Mononuclear cell (primary cell): ENCODE results near the gene SRCAP. TPM values are rescaled to one million over a fixed set of nuclear protein-coding genes. Genes with fewer than 3 reads are reported as not detected.

Experiments used
- H3K27me3 ChIP-seq: 2 replicates; pipeline ENCODE4 v1.6.0; 2011; ENCODE audit warnings: low read length, control low read depth; ENCODE audit not compliant: insufficient read depth
- H3K4me1 ChIP-seq: 2 replicates; pipeline ENCODE4 v1.5.1; 2011; ENCODE audit warnings: mild to moderate bottlenecking, low read length, control low read depth; ENCODE audit not compliant: insufficient read depth
- H3K4me3 ChIP-seq: 2 replicates; pipeline ENCODE4 v1.5.1; 2011; ENCODE audit warnings: mild to moderate bottlenecking, low read length, moderate library complexity
- H3K9me3 ChIP-seq: 2 replicates; pipeline ENCODE4 v1.5.1; 2011; ENCODE audit warnings: low read depth, mild to moderate bottlenecking, control low read depth, low read length
- total RNA-seq: library from RNA; depleted of rRNA; stranded (reverse); fragments of >200 nt; gene quantifications from one replicate; pipeline ENCODE4 v1.2.3, GENCODE V29; 2012

SRCAP gene
- total RNA-seq, 1 donor = 16.5 TPM

- Histone ChIP-seq H3K9me3 (no peaks in the 10 kb centered on the region), H3K4me1 (peaks cover 27% of the 10 kb centered on the region), H3K27me3 (no peaks in the 10 kb centered on the region), H3K4me3 (peak overlapping the region; percentile 46)
Measured at GRCh38 chr16:30775392-30776188, 76.6 kb downstream of the SRCAP start.

GRCh38 chr16:30777591-30778297 is 78.8 kb downstream of the SRCAP start:
- Histone ChIP-seq H3K4me3 (no peak overlapping the region), H3K9me3 (no peaks in the 10 kb centered on the region), H3K4me1 (peaks cover 34% of the 10 kb centered on the region), H3K27me3 (no peaks in the 10 kb centered on the region)

DNA sequence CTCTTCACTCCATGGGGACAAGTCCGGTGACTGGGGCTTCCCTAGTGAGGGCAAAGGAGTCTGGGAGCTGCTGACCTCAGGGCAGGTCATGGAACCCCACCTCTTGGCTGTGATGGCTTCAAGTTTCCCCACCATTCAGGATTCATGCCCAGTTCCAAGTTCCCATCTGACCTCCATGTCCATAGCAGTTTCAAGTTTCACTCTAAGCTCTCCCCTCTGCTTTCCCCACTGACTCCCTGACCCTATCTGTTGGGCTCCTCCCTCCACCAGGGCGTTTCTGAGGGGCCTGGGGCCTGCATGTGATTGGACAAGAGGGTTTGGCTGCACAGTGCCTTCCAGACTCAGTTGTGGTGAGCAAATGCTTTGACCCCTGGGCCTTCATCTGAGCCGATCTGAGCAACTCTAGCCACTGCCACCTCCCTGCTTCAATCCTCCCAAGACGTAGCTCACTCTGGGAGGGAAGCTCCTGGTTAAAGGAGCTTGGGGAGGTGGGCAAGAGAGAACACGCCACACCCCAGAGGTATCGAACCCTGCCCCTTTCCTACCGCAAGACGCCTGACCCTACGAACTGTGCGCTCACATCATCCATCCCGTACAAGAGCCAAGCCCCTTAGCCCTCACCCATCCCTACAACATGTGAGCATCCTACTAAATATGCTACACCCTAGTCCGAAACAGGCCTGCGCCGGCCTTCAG is 79.7 kb downstream of the SRCAP start:
- Histone ChIP-seq H3K27me3 (no peaks in the 10 kb centered on the region), H3K4me3 (no peak overlapping the region), H3K4me1 (peaks cover 34% of the 10 kb centered on the region), H3K9me3 (no peaks in the 10 kb centered on the region)

- Histone ChIP-seq H3K4me3 (no peak overlapping the region), H3K27me3 (no peaks in the 10 kb centered on the region), H3K9me3 (no peaks in the 10 kb centered on the region)
Measured at GRCh38 chr16:30779596-30779995, 80.6 kb downstream of the SRCAP start.

DNA sequence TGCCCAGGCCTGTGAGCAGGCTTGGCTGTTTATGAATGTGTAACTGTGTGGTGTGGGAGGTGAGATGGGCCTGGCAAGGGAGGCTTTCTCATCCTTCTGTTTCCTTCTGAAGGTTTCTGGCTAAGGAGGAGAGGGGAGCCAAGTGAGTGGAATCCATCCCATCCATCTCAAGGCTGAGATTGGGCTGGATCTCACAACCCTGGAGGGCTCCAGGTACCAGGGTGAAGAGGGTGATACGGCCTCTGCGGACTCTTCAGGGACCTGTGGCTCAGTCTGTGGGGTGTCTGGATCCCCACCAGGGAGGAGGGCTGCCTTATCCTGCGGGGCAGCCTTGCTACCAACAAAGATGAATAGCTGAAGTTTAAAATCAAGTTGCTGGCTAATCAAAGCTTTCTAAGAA is 81.0 kb downstream of the SRCAP start:
- no peak overlapping the region for H3K4me3 ChIP-seq

More at GRCh38 chr16:30779596-30779995, 80.6 kb downstream of the SRCAP start:
- H3K4me1 ChIP-seq = peaks cover 34% of the 10 kb centered on the region

DNA sequence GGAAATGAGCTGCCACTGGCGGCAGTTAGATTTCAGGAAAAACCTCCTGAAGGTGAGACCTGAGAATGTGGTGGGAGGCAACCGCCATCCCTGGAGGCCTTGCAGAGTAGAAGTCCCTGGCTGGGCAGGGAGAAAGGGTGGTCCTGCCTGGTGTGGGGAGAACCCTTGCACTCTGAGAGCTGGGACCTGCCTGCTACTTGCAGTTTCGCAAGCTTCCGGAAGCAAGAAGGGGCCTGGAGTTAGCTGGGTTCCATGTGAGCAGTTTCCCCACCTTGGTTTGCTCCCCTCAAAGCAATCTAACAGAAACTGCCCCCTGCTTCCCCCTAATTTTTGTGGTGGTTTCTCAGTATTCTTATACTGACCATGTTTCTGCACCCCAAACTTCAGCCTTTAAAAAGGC is 81.6 kb downstream of the SRCAP start:
- H3K9me3 ChIP-seq = no peaks in the 10 kb centered on the region
- H3K4me3 ChIP-seq = no peak overlapping the region
- H3K4me1 ChIP-seq = peaks cover 26% of the 10 kb centered on the region
- H3K27me3 ChIP-seq = no peaks in the 10 kb centered on the region

More for the DNA sequence above, 81.0 kb downstream of the SRCAP start:
- peaks cover 30% of the 10 kb centered on the region for H3K4me1 ChIP-seq
- no peaks in the 10 kb centered on the region for H3K9me3 ChIP-seq
- no peaks in the 10 kb centered on the region for H3K27me3 ChIP-seq

GRCh38 chr16:30782486-30783279 is 83.7 kb downstream of the SRCAP start:
- no peak overlapping the region for H3K4me3 ChIP-seq
- no peaks in the 10 kb centered on the region for H3K27me3 ChIP-seq
- H3K4me1 ChIP-seq = peaks cover 29% of the 10 kb centered on the region
- H3K9me3 ChIP-seq = no peaks in the 10 kb centered on the region

- H3K4me3 ChIP-seq = no peak overlapping the region
- H3K9me3 ChIP-seq = no peaks in the 10 kb centered on the region
- H3K27me3 ChIP-seq = no peaks in the 10 kb centered on the region
- peaks cover 35% of the 10 kb centered on the region for H3K4me1 ChIP-seq
Measured at GRCh38 chr16:30783280-30784109, 84.5 kb downstream of the SRCAP start.

DNA sequence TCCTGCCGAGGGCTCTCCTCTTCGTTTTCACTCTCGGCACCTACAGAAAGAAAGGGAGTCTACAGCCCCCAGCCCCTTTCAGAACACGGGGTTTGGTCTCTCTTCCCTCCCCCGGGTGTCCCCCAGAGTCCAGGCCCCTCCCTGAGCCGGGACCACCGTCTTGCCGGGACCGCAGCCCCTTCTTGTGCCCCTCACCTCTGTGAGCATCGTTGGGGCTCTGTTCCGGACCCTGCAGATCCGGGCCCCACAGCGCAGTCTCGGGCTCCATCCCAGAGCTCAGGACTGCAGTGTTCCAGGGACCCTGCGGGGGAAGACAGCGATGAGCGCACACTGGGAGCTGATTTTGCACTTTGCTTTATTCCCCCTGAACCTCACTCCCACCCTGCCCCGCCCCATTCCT is 85.2 kb downstream of the SRCAP start:
- peaks cover 35% of the 10 kb centered on the region for H3K4me1 ChIP-seq

GRCh38 chr16:30785126-30786106 is 86.4 kb downstream of the SRCAP start:
- H3K4me3 ChIP-seq = no peak overlapping the region
- H3K27me3 ChIP-seq = no peaks in the 10 kb centered on the region
- peaks cover 30% of the 10 kb centered on the region for H3K4me1 ChIP-seq
- H3K9me3 ChIP-seq = no peaks in the 10 kb centered on the region

More for the DNA sequence above, 85.2 kb downstream of the SRCAP start:
- H3K9me3 ChIP-seq = no peaks in the 10 kb centered on the region
- no peak overlapping the region for H3K4me3 ChIP-seq
- H3K27me3 ChIP-seq = no peaks in the 10 kb centered on the region

- H3K9me3 ChIP-seq = no peaks in the 10 kb centered on the region
- peak overlapping the region; percentile 72 for H3K4me3 ChIP-seq
- peaks cover 22% of the 10 kb centered on the region for H3K4me1 ChIP-seq
- no peaks in the 10 kb centered on the region for H3K27me3 ChIP-seq
Measured at GRCh38 chr16:30786115-30786935, 87.4 kb downstream of the SRCAP start.

DNA sequence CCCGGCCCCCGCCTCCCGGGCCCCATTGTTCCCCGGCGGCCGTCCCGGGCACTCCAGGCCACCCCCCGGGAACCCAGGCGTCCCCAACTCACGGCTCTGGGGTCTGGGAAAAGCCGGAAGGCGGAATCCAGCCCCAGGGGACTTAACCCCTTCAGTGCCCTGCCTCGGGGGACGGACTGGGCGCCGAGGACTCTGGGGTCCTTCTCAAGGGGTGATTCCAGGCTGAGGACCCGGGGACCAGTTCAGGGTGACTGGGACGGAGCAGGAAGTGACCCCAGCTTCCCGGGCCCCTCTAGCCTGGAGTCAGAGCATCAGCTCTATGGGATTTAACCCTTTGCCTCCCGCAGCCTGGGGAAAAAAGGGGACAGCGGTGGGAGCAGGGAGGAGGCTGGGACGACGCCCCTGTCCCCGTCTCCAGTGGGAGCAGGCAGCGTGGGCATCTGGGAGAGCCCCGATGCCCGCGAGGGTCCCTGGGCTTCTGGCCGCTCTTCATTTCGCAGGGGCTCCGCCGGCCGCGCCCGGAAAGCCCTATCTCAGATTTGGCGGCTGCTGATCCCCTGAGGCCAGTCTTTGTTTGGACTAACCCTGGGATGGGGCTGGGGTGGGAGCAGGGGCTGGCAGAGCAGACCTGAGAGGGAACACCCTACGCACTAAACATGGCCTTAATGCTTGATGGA is 88.1 kb downstream of the SRCAP start, which contains the start of gene ZNF629:
ZNF629 (minus strand) TSS at position 270 of the 677 bp plus-strand sequence. CDS start 2,723 bp downstream, outside the sequence.
- peaks cover 22% of the 10 kb centered on the region for H3K4me1 ChIP-seq
- no peaks in the 10 kb centered on the region for H3K27me3 ChIP-seq
- no peaks in the 10 kb centered on the region for H3K9me3 ChIP-seq
- H3K4me3 ChIP-seq = peak within 1 kb of the TSS; percentile 72
